H1 (cell line): Measurements from ENCODE around the gene STX8. TPM values are rescaled to one million over a fixed set of nuclear protein-coding genes. Genes with fewer than 3 reads are reported as not detected.

Experiments
- CTBP2 ChIP-seq: IDR thresholded peaks from 2 replicates; pipeline ENCODE4 v1.7.0; 2011; ENCODE audit warnings: borderline replicate concordance, mild to moderate bottlenecking, moderate library complexity, mixed read lengths, low read length; ENCODE audit not compliant: insufficient read depth, insufficient read length
- POLR2AphosphoS5 ChIP-seq: IDR thresholded peaks from 2 replicates; pipeline ENCODE4 v1.6.1; 2011; ENCODE audit warnings: low read depth, low read length
- SP1 ChIP-seq: IDR thresholded peaks from 2 replicates; pipeline ENCODE4 v1.6.1; 2011; ENCODE audit warnings: low read depth, low read length
- SP4 ChIP-seq: IDR thresholded peaks from 2 replicates; pipeline ENCODE4 v1.6.1; 2012; ENCODE audit warnings: low read length, inconsistent platforms
- polyA plus RNA-seq, 7 experiments: library from polyadenylated mRNA; depleted of rRNA in 3 of 7; stranded (reverse) in 5 of 7; unstranded in 2 of 7; fragments of >200 nt in 5 of 7; fragments of 200-250 nt in 2 of 7; gene quantifications; 1 replicate in 5 of 7; 2 replicates in 1 of 7; 4 replicates in 1 of 7; pipeline versions ENCODE4 v1.2.1 to v1.2.3, GENCODE V29; 2011 to 2013; ENCODE audit warnings: missing spikeins in 2 of 7, mixed read lengths in 2 of 7
- total RNA-seq: library from RNA; stranded (reverse); fragmentation: NEBNext Ultra II Directional; extraction: Animal tissue kit (Norgen Biotek cat#: 25700); gene quantifications from 2 replicates; pipeline ENCODE4 v1.2.1, GENCODE V29; 2021
- TF ChIP-seq, protein P1 (sequence below): IDR thresholded peaks from 2 replicates; pipeline ENCODE4 v1.6.1; 2011; ENCODE audit warnings: low read depth, mild to moderate bottlenecking, low read length; ENCODE audit not compliant: insufficient read depth

STX8 gene
- total and polyA plus RNA-seq, 2 of the 8 experiments (the other 6 are each of a cell fraction or from before 2014, with no cell fraction given): 22.8 to 42.5 TPM

DNA sequence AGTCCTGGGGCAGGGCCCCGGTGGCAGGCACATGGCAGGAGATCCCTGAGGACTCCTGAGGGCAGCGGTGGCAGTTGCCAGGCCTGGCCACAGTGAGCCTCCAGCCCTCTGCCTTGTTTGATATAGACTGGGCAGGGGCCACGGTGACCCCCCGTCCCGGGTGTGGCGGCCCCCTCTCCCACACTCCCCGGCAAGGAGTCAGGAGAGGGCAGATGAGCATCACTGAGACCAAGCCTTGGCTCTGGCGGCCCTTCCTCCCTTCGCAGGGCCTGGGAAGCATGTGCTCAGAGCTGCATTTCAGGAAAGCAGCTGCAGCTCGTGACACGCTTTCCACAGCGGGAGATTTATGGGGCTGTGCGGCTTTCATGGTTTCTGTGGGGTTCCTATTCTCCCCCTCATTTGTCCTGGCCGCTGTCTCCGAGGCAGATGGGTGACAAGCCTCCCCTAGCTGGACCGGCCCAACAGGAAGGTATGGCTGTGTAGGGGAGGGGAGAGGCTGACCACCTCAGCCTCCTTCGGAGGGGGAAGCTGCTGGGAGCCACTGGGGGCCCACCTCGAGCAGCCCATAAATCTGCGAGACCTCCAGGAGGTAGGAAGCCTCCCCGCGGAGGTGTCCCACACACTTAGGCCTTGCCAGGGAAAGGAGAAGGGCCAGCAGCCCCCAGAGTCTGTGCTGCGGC lies 342.9 kb downstream of the STX8 start (continued):
- no peak for TF ChIP-seq SP4
- no peak for TF ChIP-seq CTBP2
- TF ChIP-seq, protein P1, sequence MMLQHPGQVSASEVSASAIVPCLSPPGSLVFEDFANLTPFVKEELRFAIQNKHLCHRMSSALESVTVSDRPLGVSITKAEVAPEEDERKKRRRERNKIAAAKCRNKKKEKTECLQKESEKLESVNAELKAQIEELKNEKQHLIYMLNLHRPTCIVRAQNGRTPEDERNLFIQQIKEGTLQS: no peak
- no peak for TF ChIP-seq POLR2AphosphoS5
- TF ChIP-seq SP1: no peak
